Left ventricle myocardium superior (tissue), 1 donor: ENCODE measurements around the gene LYAR. TPM values are rescaled to one million over a fixed set of nuclear protein-coding genes. Genes with fewer than 3 reads are reported as not detected.
"Not testable (repeated sequence)": the region's sequence is repeated elsewhere in the genome, so short reads cannot be mapped to it uniquely, and the experiment has no call there.

Experiments used
- ATAC-seq: fragments of 200-7000 bp; cut with Tn5 transposase; one replicate; pipeline ENCODE4 v1.9.1; 2020; ENCODE audit warnings: mild to moderate bottlenecking, moderate library complexity
- DNase-seq: peaks from one replicate; pipeline ENCODE4 v3.0.0-alpha.2; 2020
- intact Hi-C: fragments of 100-400 bp; cut with micrococcal nuclease; formaldehyde crosslinking; loops from one replicate; pipeline ENCODE4 v1.11.0; 2022
- total RNA-seq: library from RNA; stranded (reverse); fragmentation: NEBNext Ultra II Directional; extraction: Animal tissue kit (Norgen Biotek cat#: 25700); gene quantifications from one replicate; pipeline ENCODE4 v1.2.1, GENCODE V29; 2021
- donor health status: DM: no; HTN: yes; CAD: no; lungs with severe emphysema.

The LYAR gene
- total RNA-seq, 1 donor from 2014 or later = 10.0 TPM

GRCh38 chr4:4270529-4270928 lies 19.4 kb downstream of the LYAR start:
- intact Hi-C loops = no loop called here
- ATAC-seq (no peak), DNase-seq (no peak)

- DNase-seq = no peak
- intact Hi-C loops = no loop called here
- peak; percentile 47 for ATAC-seq
These were observed 20.1 kb downstream of the LYAR start for GRCh38 chr4:4269856-4270255.

GRCh38 chr4:4269331-4269731 lies 20.6 kb downstream of the LYAR start:
- intact Hi-C loops = no loop called here
- DNase-seq (no peak), ATAC-seq (no peak)

DNA sequence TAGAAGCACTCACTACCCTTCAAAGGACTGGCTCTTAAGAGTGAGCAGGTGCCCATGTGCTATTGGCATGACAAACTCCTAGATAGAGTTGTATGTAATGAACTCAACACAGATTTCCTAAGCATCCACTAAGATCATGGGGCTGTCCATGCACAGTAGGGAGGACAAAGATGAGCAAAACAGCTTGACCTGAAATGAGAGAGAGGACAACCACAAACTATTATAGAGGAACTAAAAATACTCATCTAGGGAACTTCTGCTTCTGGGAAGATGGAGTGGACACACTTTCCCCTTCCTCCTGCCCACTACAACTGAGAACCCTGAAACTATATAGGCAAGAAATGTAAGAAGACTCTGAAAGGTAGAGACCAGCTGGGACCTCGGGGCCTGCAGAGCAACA lies 21.2 kb downstream of the LYAR start:
- intact Hi-C loops = no loop called here
- no peak for DNase-seq
- ATAC-seq = no peak

GRCh38 chr4:4267981-4268380 lies 22.0 kb downstream of the LYAR start:
- ATAC-seq = no peak
- no peak for DNase-seq
- intact Hi-C loops = no loop called here

GRCh38 chr4:4260185-4260751 lies 29.7 kb downstream of the LYAR start:
- intact Hi-C loops = no loop called here
- ATAC-seq = peak; percentile 25
- DNase-seq = no peak

- intact Hi-C loops = no loop called here
- no peak for ATAC-seq
- no peak for DNase-seq
These were observed 30.4 kb downstream of the LYAR start for GRCh38 chr4:4259484-4260100.

DNA sequence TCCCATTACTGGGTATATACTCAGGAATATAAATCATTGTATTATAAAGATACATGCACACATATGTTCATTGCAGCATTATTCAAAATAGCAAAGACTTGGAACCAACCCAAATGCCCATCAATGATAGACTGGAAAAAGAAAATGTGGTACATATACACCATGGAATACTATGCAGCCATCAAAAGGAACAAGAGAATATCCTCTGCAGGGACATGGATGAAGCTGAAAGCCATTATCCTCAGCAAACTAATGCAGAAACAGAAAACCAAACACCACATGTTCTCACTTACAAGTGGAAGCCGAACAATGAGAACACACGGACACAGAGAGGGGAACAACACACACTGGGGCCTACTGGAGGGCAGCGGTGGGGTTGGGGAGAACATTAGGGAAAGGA lies 32.2 kb downstream of the LYAR start:
- intact Hi-C loops, DNase-seq, ATAC-seq: not testable (repeated sequence)

- DNase-seq (no peak), ATAC-seq (no peak)
- intact Hi-C loops = no loop called here
These were observed 33.2 kb downstream of the LYAR start for GRCh38 chr4:4256799-4257198.

GRCh38 chr4:4254666-4255065 lies 35.3 kb downstream of the LYAR start:
- intact Hi-C loops = loop anchor here (5.0 kb wide), 1 partner anchor 78 kb away; no protein-coding TSS in a partner anchor
- no peak for ATAC-seq
- no peak for DNase-seq

DNA sequence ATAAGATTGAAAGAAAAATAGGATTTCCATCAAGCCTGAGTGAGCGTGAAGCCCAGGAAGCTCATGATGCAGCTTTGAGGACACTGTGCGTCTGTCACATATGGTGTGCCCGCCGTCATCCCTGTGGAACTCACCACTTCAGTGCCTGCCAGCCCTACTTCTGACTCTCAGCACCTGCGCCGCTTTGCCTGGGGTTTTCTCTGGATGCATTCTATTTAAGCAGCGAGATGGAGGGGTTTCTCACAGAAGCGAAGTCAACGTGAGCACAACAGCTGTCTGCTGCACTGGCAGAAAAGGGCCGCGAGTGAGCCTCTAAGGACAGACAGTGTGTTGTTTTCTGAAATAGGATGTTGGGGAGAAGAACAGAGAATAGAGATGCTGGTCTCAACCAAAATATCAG lies 35.8 kb downstream of the LYAR start:
- ATAC-seq (no peak), DNase-seq (no peak)
- intact Hi-C loops = loop anchor here (5.0 kb wide), 1 partner anchor 78 kb away; no protein-coding TSS in a partner anchor

- ATAC-seq (no peak), DNase-seq (no peak)
- intact Hi-C loops = loop anchor here (5.0 kb wide), 1 partner anchor 82 kb away; no protein-coding TSS in a partner anchor
These were observed 40.1 kb downstream of the LYAR start for GRCh38 chr4:4249866-4250265.

DNA sequence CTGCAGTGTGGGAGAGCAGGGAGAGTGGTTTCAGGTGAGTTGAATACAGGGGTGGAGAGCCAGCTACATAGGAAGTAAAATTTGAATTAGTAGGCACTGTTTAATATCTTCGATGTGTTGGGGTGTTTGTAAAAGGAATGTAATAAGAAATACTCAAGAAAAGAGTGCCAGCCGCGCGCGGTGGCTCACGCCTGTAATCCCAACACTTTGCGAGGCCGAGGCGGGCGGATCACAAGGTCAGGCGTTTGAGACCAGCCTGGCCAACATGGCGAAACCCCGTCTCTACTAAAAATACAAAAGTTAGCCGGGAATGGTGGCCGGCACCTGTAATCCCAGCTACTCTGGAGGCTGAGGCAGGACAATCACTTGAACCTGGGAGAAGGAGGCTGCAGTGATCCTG lies 40.6 kb downstream of the LYAR start:
- intact Hi-C loops, ATAC-seq, DNase-seq: not testable (repeated sequence)

DNA sequence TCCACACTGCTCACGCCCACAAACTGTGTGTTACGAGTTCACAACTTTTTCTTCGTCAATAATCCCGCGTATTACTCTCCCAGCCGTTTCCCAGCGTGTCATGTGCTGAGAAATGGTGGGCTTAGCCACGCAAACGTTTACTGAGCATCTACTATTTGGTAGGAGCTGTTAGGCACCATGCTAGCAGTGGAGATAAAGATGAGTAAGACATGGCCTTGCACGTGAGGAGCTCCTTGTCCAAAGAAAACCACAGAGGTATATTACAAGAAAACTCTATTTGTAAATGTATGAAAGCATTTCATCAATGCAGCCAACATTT lies 41.1 kb downstream of the LYAR start:
- ATAC-seq (no peak), DNase-seq (no peak)
- intact Hi-C loops = no loop called here

DNA sequence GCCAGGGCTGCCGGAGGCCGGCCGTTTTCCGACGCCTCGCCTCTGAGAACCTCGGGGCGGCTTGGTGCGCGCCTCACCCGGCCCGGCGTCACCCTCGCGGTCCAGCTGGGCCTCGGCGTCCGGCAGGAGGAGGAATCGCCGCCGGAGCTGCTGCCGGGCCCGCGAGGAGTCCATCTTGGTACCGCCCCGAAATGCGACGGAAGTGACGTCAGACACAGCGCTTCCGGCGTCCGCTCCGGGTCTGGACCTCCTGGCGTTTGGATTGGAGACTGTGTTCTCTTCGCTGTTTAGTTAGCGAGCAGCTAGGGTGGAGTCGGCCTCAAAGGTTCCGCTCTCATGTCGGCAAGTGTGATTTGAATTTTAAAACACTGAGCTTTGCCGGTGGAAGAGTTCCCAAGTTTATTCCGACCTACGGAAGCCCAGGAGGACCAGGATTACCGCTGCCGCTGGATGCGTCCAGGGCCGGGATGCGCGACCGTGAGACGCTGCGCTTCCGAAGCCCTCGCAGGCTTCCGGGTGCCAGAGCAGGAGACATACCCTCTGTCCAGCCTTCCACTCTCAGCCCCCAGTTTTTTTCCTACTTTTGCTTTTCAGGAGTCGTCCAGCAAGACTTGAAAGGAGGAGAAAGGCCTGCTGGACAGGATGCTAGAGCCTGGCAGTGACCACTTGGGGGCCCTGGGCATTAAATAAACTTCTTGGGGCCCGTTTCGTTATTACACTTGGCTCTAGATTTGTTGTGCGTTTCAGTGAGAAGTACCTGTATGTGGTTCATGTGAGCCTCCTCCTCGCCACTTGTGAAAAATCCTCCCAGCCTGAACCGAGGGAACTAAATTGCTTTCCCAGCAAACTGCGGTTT lies 41.7 kb downstream of the LYAR start, which contains the start of gene TMEM128:
Gene TMEM128 (minus strand): TSS at position 195 of the 856 bp plus-strand sequence. CDS start 21 bp downstream, at position 174.
- intact Hi-C loops = no loop called here
- ATAC-seq = peak; percentile 98

DNA sequence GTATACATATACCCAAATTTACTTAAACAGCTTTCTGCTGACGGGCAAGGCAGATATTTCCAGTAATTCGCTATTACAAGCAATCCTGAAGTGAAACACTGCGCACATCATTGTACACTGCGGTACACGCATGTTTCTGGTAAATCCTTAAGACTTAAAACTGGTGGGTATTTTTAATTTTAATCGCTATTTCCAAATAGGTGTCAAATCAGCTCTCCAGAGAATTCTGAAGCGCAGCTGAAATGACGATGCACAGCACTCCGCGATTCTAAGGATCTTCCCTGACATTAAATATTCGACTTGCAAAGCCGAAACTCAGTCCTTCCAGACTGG lies 42.3 kb downstream of the LYAR start:
- ATAC-seq (no peak), DNase-seq (no peak)
- intact Hi-C loops = no loop called here

More for the DNA sequence above, 41.7 kb downstream of the LYAR start, which contains the start of gene TMEM128:
- DNase-seq = peak; percentile 94

GRCh38 chr4:4245172-4245571 lies 44.8 kb downstream of the LYAR start:
- no peak for ATAC-seq
- no peak for DNase-seq
- intact Hi-C loops = no loop called here

- ATAC-seq, DNase-seq, intact Hi-C loops: not testable (repeated sequence)
These were observed 50.4 kb downstream of the LYAR start for GRCh38 chr4:4239551-4239950.

DNA sequence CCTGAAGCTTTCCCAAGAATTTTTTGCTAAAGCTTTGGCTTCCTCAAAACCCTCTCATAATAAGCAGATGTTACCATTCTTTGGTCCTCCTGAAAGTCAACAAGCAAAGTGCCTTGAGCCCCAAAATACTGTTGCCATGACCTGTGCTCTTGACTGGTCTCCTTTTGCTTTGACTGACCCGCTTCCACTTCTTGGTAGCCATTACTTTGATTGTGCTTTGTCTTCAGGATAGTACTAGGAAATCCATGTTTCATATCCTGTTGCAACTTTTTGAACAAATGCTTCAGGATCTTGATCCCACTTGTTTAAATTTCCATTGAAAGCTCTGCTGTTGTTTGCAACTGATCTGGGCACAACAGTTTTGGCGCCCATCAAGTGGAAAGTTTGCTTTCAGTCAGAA lies 56.3 kb downstream of the LYAR start:
- DNase-seq = no peak
- intact Hi-C loops = no loop called here
- no peak for ATAC-seq

GRCh38 chr4:4228356-4228668 lies 61.6 kb downstream of the LYAR start:
- intact Hi-C loops = no loop called here
- ATAC-seq (no peak), DNase-seq (no peak)
